Activated T-helper 2 cell treated with anti-CD3 and anti-CD28 coated beads, Interferon-gamma antibody, Interleukin-2, Interleukin-4, amounts not matched to agents 10 μg/mL and 5 μg/mL and 100 μg/mL, durations not matched to agents 14 hours and 24 hours and 36 hours (primary cell): ENCODE data around the gene CAMSAP3. TPM values are rescaled to one million over a fixed set of nuclear protein-coding genes. Genes with fewer than 3 reads are reported as not detected.
"Not testable (repeated sequence)": the region's sequence is repeated elsewhere in the genome, so short reads cannot be mapped to it uniquely, and the experiment has no call there.

Source experiments
- DNase-seq: peaks from one replicate; pipeline ENCODE4 v3.0.0; 2021; ENCODE audit warnings: low spot score
- H3K27ac Mint-ChIP-seq: one replicate; pipeline ENCODE4 v1.8.0; 2021; ENCODE audit warnings: mixed read lengths
- H3K27me3 Mint-ChIP-seq: one replicate; pipeline ENCODE4 v1.8.0; 2021; ENCODE audit warnings: low read depth, mixed read lengths
- H3K36me3 Mint-ChIP-seq: one replicate; pipeline ENCODE4 v1.8.0; 2021; ENCODE audit warnings: low read depth, mixed read lengths
- H3K4me1 Mint-ChIP-seq: one replicate; pipeline ENCODE4 v1.8.0; 2021; ENCODE audit warnings: low read depth, mixed read lengths
- H3K4me3 Mint-ChIP-seq: one replicate; pipeline ENCODE4 v1.8.0; 2021; ENCODE audit warnings: low read depth, mild to moderate bottlenecking, moderate library complexity, mixed read lengths
- H3K9me3 Mint-ChIP-seq: one replicate; pipeline ENCODE4 v1.8.0; 2021; ENCODE audit warnings: mixed read lengths
- intact Hi-C: fragments of 100-400 bp; cut with micrococcal nuclease; formaldehyde crosslinking; loops from one replicate; pipeline ENCODE4 v1.15.1; 2023
- total RNA-seq: library from RNA; stranded (reverse); gene quantifications from 2 replicates; pipeline ENCODE4 v1.2.3, GENCODE V29; 2022

CAMSAP3 gene
- total RNA-seq, 1 donor from 2014 or later: 0.55 TPM

DNA sequence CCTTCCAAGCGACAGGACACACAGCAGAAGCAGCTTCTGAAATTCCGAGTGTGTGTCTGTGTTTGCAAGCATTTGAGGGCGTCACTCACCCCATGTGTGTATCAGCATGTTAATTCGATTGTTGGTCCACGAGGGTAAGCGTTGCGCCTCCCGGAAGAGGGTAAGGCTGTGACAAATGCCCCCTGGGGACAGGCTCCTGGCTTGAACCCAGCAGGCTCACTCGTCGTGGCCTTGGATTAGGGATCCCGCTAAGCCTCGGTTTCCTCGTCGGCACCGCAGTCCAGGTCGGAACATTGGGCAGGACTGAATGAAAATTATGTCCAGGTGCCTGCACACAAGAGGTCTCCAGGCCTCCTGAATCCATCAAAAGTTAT, 40.6 kb downstream of the CAMSAP3 start:
- H3K4me3 Mint-ChIP-seq: peak overlapping the region; percentile 81
- peaks cover 7% of the 10 kb centered on the region for H3K36me3 Mint-ChIP-seq
- H3K4me1 Mint-ChIP-seq: peaks cover 14% of the 10 kb centered on the region
- intact Hi-C loops: no loop called here
- no peaks in the 10 kb centered on the region for H3K27me3 Mint-ChIP-seq
- no peaks in the 10 kb centered on the region for H3K9me3 Mint-ChIP-seq
- no peak for DNase-seq
- H3K27ac Mint-ChIP-seq: peak overlapping the region; percentile 79

DNA sequence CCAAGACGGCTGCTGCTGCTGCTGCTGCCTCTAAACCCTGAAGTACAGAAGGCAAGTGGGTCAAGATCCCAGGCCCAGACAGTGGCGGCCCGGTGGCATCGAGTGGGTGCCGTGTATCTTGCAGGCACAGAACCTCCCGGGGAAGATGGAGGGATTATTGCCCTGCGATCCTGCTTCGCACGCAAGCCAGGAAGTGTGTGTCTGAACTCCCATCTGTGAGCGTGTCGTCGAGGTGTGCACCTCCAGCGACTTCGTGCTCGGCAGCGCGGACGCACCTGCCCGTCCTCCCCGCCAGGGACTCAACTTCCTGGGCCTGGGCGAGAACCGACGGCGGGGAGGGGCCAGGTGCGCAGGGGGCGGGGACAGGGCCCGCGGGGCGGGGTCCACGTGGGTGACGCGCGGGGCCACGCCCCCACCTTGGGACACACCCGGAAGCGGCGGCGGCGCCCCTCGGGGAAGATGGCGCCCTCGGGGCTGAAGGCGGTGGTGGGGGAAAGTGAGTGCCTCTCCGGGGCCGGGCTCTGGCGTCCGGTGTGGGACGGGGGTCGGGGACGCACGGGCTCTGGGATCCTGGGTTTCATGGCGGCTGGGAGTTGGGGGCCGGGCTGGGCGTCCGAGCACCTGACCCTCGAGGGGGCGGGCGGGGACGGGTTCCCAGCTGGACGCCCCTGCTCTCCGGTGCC, 41.2 kb downstream of the CAMSAP3 start, which contains the start of gene STXBP2:
Gene STXBP2, plus strand, starts transcription at position 420 of the 683 bp plus-strand sequence. Its CDS starts 40 bp downstream, at position 460.
- intact Hi-C loops: no loop called here
- no peaks in the 10 kb centered on the region for H3K9me3 Mint-ChIP-seq
- H3K4me1 Mint-ChIP-seq: peaks cover 14% of the 10 kb centered on the region
- no peaks in the 10 kb centered on the region for H3K27me3 Mint-ChIP-seq
- peak within 1 kb of the TSS; percentile 81 for H3K4me3 Mint-ChIP-seq
- H3K27ac Mint-ChIP-seq: peak within 1 kb of the TSS; percentile 79
- peak; percentile 85 for DNase-seq
- peaks cover 7% of the 10 kb centered on the region for H3K36me3 Mint-ChIP-seq

DNA sequence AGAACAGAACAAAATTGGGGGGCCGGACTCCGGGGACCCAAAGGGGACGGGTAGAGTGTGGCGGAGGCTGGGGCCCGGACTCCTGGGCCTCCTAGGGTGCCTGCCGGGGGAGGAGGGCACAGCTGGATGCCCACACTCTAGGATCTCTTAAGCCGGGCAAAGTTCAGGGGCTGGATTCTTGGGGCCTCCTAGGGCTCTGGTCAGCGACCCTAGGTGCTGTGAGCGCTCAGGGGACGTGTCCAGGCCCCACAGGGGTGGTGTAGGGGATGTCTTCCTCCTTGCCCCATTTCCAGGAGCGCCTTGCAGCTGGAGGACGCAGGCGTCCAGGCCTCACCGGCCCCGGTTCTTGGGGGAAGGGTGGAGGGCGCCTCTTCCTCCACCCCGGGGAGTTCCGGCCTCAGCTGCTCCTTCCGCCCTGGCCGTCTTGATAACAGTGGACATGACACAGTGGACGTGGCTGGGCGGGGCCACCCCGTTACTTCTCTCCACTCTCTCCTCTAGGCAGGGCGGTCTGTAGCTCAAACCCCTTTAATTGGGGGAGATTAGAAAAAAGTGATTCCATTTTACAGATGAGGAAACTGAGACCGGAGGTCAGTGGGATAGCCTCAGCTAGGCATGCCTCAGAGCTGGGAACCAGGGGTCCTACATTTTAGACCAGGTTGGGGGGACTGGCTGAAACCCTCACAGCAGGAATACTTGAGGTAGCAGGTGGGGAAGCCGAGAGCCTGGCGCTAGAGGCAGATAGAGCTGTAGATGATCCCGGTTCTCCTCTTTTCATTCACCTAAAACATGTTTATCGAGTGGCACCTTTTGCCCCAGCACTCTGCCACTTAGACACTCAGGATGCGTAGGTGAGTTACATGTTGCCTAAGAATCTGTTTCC, 42.0 kb downstream of the CAMSAP3 start:
- no peaks in the 10 kb centered on the region for H3K27me3 Mint-ChIP-seq
- H3K4me1 Mint-ChIP-seq: peaks cover 14% of the 10 kb centered on the region
- H3K4me3 Mint-ChIP-seq: peak overlapping the region; percentile 81
- DNase-seq: no peak
- intact Hi-C loops: no loop called here
- H3K27ac Mint-ChIP-seq: peak overlapping the region; percentile 73
- H3K36me3 Mint-ChIP-seq: peaks cover 7% of the 10 kb centered on the region
- H3K9me3 Mint-ChIP-seq: no peaks in the 10 kb centered on the region

DNA sequence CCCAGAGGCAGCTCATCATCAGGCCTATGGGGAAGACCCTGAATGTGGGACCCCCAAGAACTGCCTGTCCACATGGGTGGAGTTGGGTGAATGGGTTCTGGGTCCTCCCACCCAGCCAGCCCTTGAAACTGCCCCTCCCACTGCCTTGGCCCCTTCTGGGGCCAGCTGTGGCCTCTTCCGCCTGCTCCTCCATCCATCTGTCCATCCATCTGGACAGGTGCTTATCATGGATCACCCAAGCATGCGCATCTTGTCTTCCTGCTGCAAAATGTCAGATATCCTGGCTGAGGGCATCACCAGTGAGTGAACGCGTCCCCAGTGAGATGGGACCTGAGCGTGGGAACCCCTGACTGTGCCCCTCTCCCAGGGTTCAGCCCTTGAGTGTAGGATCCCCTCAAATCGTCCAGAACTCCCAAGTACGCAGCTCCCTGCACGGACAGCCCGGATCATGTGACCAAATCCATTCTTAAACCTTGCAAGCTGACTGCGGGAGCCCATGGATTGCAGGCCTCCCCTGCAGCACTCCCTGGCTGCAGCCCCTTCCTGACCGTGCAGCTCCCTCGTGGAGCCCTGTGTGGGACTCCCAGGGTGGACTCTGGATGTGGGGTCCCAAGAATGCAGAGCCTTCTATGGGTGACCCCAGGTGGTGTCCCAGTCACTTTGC, 43.3 kb downstream of the CAMSAP3 start:
- Mint-ChIP-seq H3K4me3 (peak overlapping the region; percentile 24), H3K9me3 (no peaks in the 10 kb centered on the region), H3K27me3 (no peaks in the 10 kb centered on the region), H3K36me3 (peaks cover 14% of the 10 kb centered on the region), H3K27ac (no peak overlapping the region), H3K4me1 (peaks cover 14% of the 10 kb centered on the region)
- DNase-seq: no peak
- intact Hi-C loops: no loop called here

DNA sequence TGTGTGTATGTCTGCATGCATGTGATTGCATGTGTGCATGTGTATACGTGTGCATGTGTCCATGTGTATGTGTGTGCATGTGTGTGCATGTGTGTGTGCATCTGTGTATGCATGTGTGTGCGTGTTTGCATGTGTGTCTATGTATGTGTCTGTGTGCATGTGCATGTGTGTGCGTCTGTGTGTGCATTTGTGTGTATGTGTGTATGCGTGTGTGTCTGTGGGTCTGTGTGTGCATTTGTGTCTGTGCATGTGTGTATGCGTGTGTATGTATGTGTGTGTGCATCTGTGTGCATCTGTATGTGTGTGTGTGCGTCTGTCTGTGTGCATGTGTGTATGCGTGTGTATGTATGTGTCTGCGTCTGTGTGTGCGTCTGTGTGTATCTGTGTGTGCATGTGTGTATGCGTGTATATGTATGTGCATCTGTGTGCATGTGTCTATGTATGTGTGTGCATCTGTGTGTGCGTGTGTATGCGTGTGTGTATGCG, 44.2 kb downstream of the CAMSAP3 start:
- Mint-ChIP-seq H3K27ac (no peak overlapping the region), H3K27me3 (no peaks in the 10 kb centered on the region), H3K4me1 (peaks cover 14% of the 10 kb centered on the region), H3K36me3 (peaks cover 22% of the 10 kb centered on the region), H3K4me3 (no peak overlapping the region), H3K9me3 (no peaks in the 10 kb centered on the region)
- DNase-seq: no peak
- intact Hi-C loops: no loop called here

DNA sequence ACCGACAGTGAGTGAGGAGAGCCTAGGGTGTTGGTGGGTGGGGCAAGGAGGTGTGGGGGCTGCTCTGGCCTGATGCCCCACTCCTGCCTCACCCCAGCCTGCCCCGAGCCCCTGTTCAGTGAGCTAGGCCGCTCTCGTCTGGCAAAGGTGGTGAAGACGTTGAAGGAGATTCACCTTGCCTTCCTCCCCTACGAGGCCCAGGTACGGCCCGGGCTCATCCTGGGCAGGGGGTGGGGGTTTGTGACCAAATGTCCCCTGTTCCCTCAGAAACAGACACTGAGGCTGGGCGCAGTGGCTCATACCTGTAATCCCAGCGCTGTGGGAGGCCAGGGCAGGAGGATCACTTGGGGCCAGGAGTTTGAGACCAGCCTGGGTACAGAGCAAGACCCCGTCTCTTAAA, 45.1 kb downstream of the CAMSAP3 start:
- no peak for DNase-seq
- Mint-ChIP-seq H3K27ac (no peak overlapping the region), H3K27me3 (no peaks in the 10 kb centered on the region), H3K9me3 (no peaks in the 10 kb centered on the region), H3K4me3 (no peak overlapping the region), H3K4me1 (peaks cover 14% of the 10 kb centered on the region), H3K36me3 (peaks cover 24% of the 10 kb centered on the region)
- intact Hi-C loops: no loop called here

DNA sequence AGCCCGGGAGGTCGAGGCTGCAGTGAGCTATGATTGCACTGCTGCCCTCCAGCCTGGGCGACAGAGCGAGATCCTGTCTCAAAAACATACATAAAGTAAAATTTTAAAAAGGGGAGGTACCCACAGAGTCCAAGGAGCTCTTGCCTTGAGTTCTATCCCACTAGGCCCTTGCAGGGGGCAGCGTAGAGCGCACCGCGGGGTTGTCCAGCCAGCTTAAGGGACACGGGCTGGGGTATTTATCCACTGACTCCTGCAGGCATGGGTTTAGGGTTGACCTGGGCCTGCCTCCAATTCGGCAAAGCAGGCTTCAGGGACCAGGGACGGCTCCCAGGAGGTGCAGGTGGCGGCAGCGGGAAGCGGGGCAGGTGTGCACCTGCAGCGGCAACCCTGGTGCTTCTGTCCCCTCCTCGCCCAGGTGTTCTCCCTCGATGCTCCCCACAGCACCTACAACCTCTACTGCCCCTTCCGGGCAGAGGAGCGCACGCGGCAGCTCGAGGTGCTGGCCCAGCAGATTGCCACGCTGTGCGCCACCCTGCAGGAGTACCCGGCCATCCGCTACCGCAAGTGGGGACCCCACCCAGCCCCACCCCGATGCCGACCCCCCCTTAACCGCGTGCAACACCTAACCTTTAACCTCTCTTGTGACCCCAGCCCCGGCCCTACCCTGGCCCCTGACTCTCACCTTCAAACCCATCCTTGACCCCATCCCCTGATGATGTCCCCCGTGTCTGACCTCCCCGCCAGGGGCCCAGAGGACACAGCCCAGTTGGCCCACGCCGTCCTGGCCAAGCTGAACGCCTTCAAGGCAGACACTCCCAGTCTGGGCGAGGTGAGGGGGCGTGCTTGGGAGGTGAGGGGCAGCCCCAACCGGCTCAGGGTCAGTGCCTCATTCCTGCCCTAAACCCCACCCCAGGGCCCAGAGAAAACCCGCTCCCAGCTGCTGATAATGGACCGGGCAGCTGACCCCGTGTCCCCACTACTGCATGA, 45.9 kb downstream of the CAMSAP3 start:
- Mint-ChIP-seq H3K36me3 (peaks cover 26% of the 10 kb centered on the region), H3K27ac (no peak overlapping the region), H3K4me3 (no peak overlapping the region), H3K4me1 (peaks cover 14% of the 10 kb centered on the region), H3K9me3 (no peaks in the 10 kb centered on the region), H3K27me3 (no peaks in the 10 kb centered on the region)
- intact Hi-C loops: no loop called here
- no peak for DNase-seq

DNA sequence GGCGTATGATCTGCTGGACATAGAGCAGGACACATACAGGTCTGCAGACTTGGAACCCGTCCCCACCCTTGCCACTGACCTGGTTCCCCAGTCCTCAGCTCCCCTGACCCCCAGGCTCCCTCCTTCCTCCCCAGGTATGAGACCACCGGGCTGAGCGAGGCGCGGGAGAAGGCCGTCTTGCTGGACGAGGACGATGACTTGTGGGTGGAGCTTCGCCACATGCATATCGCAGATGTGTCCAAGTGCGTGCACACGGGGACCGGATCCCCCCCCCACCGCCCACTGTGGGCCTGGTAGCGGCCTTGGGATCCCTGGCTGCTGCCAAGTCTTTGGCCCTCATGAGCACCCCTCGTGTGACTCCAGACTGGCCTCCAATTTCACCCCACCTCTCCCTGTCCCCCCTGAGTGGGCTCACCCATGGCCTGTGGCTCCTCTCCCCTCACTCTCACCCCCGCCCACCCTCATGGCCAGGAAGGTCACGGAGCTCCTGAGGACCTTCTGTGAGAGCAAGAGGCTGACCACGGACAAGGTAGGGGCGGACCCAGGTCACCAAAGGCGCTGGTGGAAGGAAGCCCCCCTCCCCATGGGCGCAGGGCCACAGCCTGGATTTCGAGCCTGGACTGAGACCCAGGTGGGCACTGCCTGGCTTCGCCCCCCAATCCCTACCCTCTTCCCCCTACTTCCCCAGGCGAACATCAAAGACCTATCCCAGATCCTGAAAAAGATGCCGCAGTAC, 46.8 kb downstream of the CAMSAP3 start:
- intact Hi-C loops: no loop called here
- H3K27me3 Mint-ChIP-seq: no peaks in the 10 kb centered on the region
- DNase-seq: no peak
- no peaks in the 10 kb centered on the region for H3K9me3 Mint-ChIP-seq
- H3K4me1 Mint-ChIP-seq: peaks cover 14% of the 10 kb centered on the region
- no peak overlapping the region for H3K27ac Mint-ChIP-seq
- peaks cover 26% of the 10 kb centered on the region for H3K36me3 Mint-ChIP-seq
- no peak overlapping the region for H3K4me3 Mint-ChIP-seq

DNA sequence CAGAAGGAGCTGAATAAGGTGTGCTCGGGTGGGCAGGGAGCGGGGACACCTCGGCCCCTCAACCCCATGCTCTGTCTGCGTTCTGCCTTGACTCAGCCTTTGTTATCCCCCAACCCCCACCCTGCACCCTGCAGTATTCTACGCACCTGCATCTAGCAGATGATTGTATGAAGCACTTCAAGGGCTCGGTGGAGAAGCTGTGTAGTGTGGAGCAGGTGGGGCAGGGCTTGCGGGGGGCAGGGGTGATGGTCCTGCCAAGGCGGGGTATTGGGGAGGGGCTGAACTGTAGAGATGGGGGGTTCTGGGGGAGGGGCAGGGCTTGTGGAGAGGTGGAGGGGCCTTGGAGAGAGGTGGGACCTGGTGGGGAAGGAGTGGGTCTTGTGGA, 47.4 kb downstream of the CAMSAP3 start:
- Mint-ChIP-seq H3K27me3 (no peaks in the 10 kb centered on the region), H3K27ac (no peak overlapping the region), H3K36me3 (peaks cover 31% of the 10 kb centered on the region), H3K4me3 (no peak overlapping the region), H3K4me1 (peaks cover 14% of the 10 kb centered on the region), H3K9me3 (no peaks in the 10 kb centered on the region)
- DNase-seq: no peak
- intact Hi-C loops: no loop called here

DNA sequence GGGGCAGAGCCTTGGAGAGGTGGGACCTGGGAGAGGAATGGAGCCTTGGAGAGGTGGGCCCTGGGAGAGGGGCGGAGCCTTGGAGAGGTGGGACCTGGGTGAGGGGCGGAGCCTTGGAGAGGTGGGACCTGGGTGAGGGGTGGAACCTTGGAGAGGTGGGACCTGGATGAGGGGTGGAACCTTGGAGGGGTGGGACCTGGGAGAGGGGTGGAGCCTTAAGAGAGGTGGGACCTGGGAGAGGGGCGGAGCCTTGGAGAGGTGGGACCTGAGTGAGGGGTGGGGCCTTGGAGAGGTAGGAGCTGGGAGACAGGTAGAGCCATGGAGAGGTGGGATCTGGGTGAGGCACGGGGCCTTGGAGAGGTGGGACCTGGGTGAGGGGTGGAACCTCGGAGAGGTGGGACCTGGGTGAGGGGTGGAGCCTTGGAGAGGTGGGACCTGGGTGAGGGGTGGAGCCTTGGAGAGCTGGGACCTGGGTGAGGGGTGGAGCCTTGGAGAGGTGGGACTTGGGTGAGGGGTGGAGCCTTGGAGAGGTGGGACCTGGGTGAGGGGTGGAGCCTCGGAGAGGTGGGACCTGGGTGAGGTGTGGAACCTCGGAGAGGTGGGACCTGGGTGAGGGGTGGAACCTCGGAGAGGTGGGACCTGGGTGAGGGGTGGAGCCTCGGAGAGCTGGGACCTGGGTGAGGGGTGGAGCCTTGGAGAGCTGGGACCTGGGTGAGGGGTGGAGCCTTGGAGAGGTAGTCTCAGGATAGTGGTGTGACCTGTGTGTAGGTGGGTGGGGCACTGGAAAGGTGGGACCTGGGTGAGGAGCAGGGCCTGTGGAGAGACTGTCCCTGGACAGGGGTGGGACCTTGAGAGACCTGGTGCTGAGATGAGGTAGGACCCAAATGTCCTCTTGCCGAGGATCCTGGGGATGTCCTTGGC, 48.2 kb downstream of the CAMSAP3 start:
- not testable (repeated sequence) for H3K27me3 Mint-ChIP-seq, DNase-seq

DNA sequence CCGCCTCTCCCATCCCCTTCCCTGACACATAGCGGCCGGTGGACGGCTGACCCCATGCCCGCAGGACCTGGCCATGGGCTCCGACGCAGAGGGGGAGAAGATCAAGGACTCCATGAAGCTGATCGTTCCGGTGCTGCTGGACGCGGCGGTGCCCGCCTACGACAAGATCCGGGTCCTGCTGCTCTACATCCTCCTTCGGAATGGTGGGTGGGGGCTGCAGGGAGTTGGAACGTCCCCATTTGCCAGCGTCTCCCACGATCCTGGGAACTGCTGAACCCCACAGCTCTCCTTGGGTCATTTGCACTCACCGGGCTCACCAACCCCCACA, 48.9 kb downstream of the CAMSAP3 start:
- Mint-ChIP-seq H3K9me3 (no peaks in the 10 kb centered on the region), H3K36me3 (peaks cover 31% of the 10 kb centered on the region), H3K4me3 (no peak overlapping the region), H3K4me1 (peaks cover 6% of the 10 kb centered on the region), H3K27me3 (no peaks in the 10 kb centered on the region), H3K27ac (no peak overlapping the region)
- no peak for DNase-seq
- intact Hi-C loops: no loop called here

More for the DNA sequence above, 48.2 kb downstream of the CAMSAP3 start:
- H3K4me3 Mint-ChIP-seq, intact Hi-C loops, H3K9me3 Mint-ChIP-seq, H3K27ac Mint-ChIP-seq: not testable (repeated sequence)
- H3K4me1 Mint-ChIP-seq: peaks cover 11% of the 10 kb centered on the region
- H3K36me3 Mint-ChIP-seq: peaks cover 31% of the 10 kb centered on the region
